Spinal cord (tissue), 10 donors: ENCODE measurements around the gene NFKB1. TPM values are rescaled to one million over a fixed set of nuclear protein-coding genes. Genes with fewer than 3 reads are reported as not detected.

Experiments
- DNase-seq, 6 donors: peaks; one replicate each; pipeline versions ENCODE4 v3.0.0 to v3.0.0-alpha.2; 2013 to 2015; ENCODE audit warnings: low spot score in 6 of 6, low read depth in 4 of 6
- H3K27ac ChIP-seq: one replicate; pipeline ENCODE4 v1.5.1; 2013; ENCODE audit warnings: low read depth, low read length, control low read depth
- H3K27me3 ChIP-seq: one replicate; pipeline ENCODE4 v1.6.1; 2013; ENCODE audit warnings: low read length; ENCODE audit not compliant: control insufficient read depth, insufficient read depth
- H3K36me3 ChIP-seq: one replicate; pipeline ENCODE4 v1.6.1; 2013; ENCODE audit warnings: low read length; ENCODE audit not compliant: control insufficient read depth, insufficient read depth
- H3K4me1 ChIP-seq: one replicate; pipeline ENCODE4 v1.6.1; 2013; ENCODE audit warnings: low read length; ENCODE audit not compliant: control insufficient read depth, insufficient read depth
- H3K4me3 ChIP-seq: one replicate; pipeline ENCODE4 v1.5.1; 2013; ENCODE audit warnings: low read depth, low read length, control low read depth
- H3K9me3 ChIP-seq: one replicate; pipeline ENCODE4 v1.6.1; 2013; ENCODE audit warnings: low read length; ENCODE audit not compliant: control insufficient read depth, insufficient read depth
- WGBS: methylation state at CpG from one replicate; pipeline ENCODE4 v1.1.5; 2013; ENCODE audit warnings: missing lambda C conversion rate; ENCODE audit not compliant: insufficient coverage; 5-methylcytosine and 5-hydroxymethylcytosine counted together
- long read RNA-seq, 4 donors: transcript quantifications; one replicate each; lab custom pipeline, GENCODE V29; 2026
- polyA plus RNA-seq, 2 donors: library from polyadenylated mRNA; unstranded; fragments of 120-200 nt; gene quantifications; one replicate each; pipeline ENCODE4 v1.2.1, GENCODE V29; 2013; ENCODE audit not compliant: insufficient read length in 2 of 2
- total RNA-seq, 2 donors: library from RNA; depleted of rRNA in 1 of 2; stranded (reverse); fragments of 120-200 nt in 1 of 2; fragments of >200 nt in 1 of 2; gene quantifications; one replicate each; pipeline versions ENCODE4 v1.2.3 to v1.2.4, GENCODE V29; 2013 to 2014
- donor health status: healthy.

Gene NFKB1
- 10 to 100 TPM; 19.1 to 19.2 TPM for total RNA-seq
- 10 to 100 TPM; 12.5 to 13.2 TPM for polyA plus RNA-seq
- long read RNA-seq, donor 1, partial matches to known transcripts = 0 of 1 reads
- long read RNA-seq, donor 1, other reads (novel, unspliced or antisense) = 0 of 1 reads
- long read RNA-seq, donor 2 = 0 reads
- long read RNA-seq, donor 3, partial matches to known transcripts = 0 of 1 reads
- long read RNA-seq, donor 3, other reads (novel, unspliced or antisense) = 0 of 1 reads
- long read RNA-seq, donor 4, full-length matches to known transcripts = 4 of 21 reads
- long read RNA-seq, donor 4, partial matches to known transcripts = 17 of 21 reads
- long read RNA-seq, donor 4, other reads (novel, unspliced or antisense) = 0 of 21 reads

- WGBS = 2% methylated on average over 62 of the region's 63 CpGs
- H3K9me3 ChIP-seq = no peaks in the 10 kb centered on the region
- H3K27ac ChIP-seq = peak within 1 kb of the TSS; percentile 99
- H3K4me1 ChIP-seq = peaks cover 6% of the 10 kb centered on the region
- H3K27me3 ChIP-seq = no peaks in the 10 kb centered on the region
- peak in 5 of 6 donors; percentile 47 to 89 (median 63) for DNase-seq
- H3K36me3 ChIP-seq = no peaks in the 10 kb centered on the region
- H3K4me3 ChIP-seq = peak within 1 kb of the TSS; percentile 94
Observed at GRCh38 chr4:102500696-102501446, at the start of gene NFKB1. TSS of gene NFKB1 (plus strand) at chr4:102501359. CDS start at chr4:102525519, 24,160 bp downstream.

- Histone ChIP-seq H3K4me1 (peaks cover 3% of the 10 kb centered on the region), H3K27me3 (no peaks in the 10 kb centered on the region), H3K9me3 (no peaks in the 10 kb centered on the region), H3K4me3 (no peak overlapping the region), H3K27ac (no peak overlapping the region), H3K36me3 (no peaks in the 10 kb centered on the region)
- WGBS = no CpG with 5 or more reads among the region's 1 CpG
- no peak for DNase-seq
Observed at GRCh38 chr4:102452854-102453253, 48.3 kb upstream of the NFKB1 start.

- peaks cover 3% of the 10 kb centered on the region for H3K4me1 ChIP-seq
- no peak overlapping the region for H3K27ac ChIP-seq
- 80% methylated on average over 1 of the region's 3 CpGs for WGBS
- H3K9me3 ChIP-seq = no peaks in the 10 kb centered on the region
- no peak for DNase-seq
- H3K36me3 ChIP-seq = no peaks in the 10 kb centered on the region
- H3K4me3 ChIP-seq = no peak overlapping the region
- H3K27me3 ChIP-seq = no peaks in the 10 kb centered on the region
Observed at GRCh38 chr4:102453827-102454226, 47.3 kb upstream of the NFKB1 start.

GRCh38 chr4:102454268-102454667, 46.9 kb upstream of the NFKB1 start:
- peaks cover 3% of the 10 kb centered on the region for H3K4me1 ChIP-seq
- no peak for DNase-seq
- H3K4me3 ChIP-seq = no peak overlapping the region
- no peaks in the 10 kb centered on the region for H3K9me3 ChIP-seq
- no peaks in the 10 kb centered on the region for H3K36me3 ChIP-seq
- no peaks in the 10 kb centered on the region for H3K27me3 ChIP-seq
- H3K27ac ChIP-seq = no peak overlapping the region
- no CpG with 5 or more reads among the region's 1 CpG for WGBS

GRCh38 chr4:102454981-102455685, 46.0 kb upstream of the NFKB1 start:
- peaks cover 3% of the 10 kb centered on the region for H3K4me1 ChIP-seq
- H3K27me3 ChIP-seq = no peaks in the 10 kb centered on the region
- H3K9me3 ChIP-seq = no peaks in the 10 kb centered on the region
- peak in 1 of 6 donors; percentile 40 for DNase-seq
- no peaks in the 10 kb centered on the region for H3K36me3 ChIP-seq
- no peak overlapping the region for H3K4me3 ChIP-seq
- WGBS = 91% methylated on average over 9 of the region's 9 CpGs
- no peak overlapping the region for H3K27ac ChIP-seq

- DNase-seq = no peak
- H3K4me3 ChIP-seq = no peak overlapping the region
- no peaks in the 10 kb centered on the region for H3K9me3 ChIP-seq
- H3K27ac ChIP-seq = no peak overlapping the region
- H3K4me1 ChIP-seq = peaks cover 3% of the 10 kb centered on the region
- 100% methylated on average over 1 of the region's 3 CpGs for WGBS
- no peaks in the 10 kb centered on the region for H3K36me3 ChIP-seq
- H3K27me3 ChIP-seq = no peaks in the 10 kb centered on the region
Observed at GRCh38 chr4:102455750-102456149, 45.4 kb upstream of the NFKB1 start.

GRCh38 chr4:102466298-102466697, 34.9 kb upstream of the NFKB1 start:
- H3K36me3 ChIP-seq = no peaks in the 10 kb centered on the region
- no CpG with 5 or more reads among the region's 2 CpGs for WGBS
- DNase-seq = no peak
- no peaks in the 10 kb centered on the region for H3K4me1 ChIP-seq
- no peaks in the 10 kb centered on the region for H3K9me3 ChIP-seq
- no peak overlapping the region for H3K4me3 ChIP-seq
- no peak overlapping the region for H3K27ac ChIP-seq
- no peaks in the 10 kb centered on the region for H3K27me3 ChIP-seq

- no peaks in the 10 kb centered on the region for H3K27me3 ChIP-seq
- WGBS = no CpG with 5 or more reads among the region's 1 CpG
Observed at GRCh38 chr4:102469806-102470205, 31.4 kb upstream of the NFKB1 start.

GRCh38 chr4:102472441-102473013, 28.6 kb upstream of the NFKB1 start:
- Histone ChIP-seq H3K27me3 (no peaks in the 10 kb centered on the region), H3K27ac (no peak overlapping the region), H3K4me3 (no peak overlapping the region), H3K9me3 (no peaks in the 10 kb centered on the region), H3K36me3 (no peaks in the 10 kb centered on the region), H3K4me1 (no peaks in the 10 kb centered on the region)
- no peak for DNase-seq
- WGBS = 100% methylated on average over 1 of the region's 1 CpG

More at GRCh38 chr4:102469806-102470205, 31.4 kb upstream of the NFKB1 start:
- Histone ChIP-seq H3K27ac (no peak overlapping the region), H3K36me3 (no peaks in the 10 kb centered on the region), H3K4me1 (no peaks in the 10 kb centered on the region), H3K4me3 (no peak overlapping the region), H3K9me3 (no peaks in the 10 kb centered on the region)
- no peak for DNase-seq
